GM12801 (cell line): ENCODE measurements around the gene COX6A1.

ENCODE experiments used
- CTCF ChIP-seq: IDR thresholded peaks from one replicate; pipeline ENCODE4 v1.5.1; 2011; ENCODE audit warnings: control low read depth; ENCODE audit not compliant: insufficient read length; ENCODE audit errors: extremely low read depth

COX6A1 gene

GRCh38 chr12:120472521-120472920 is 34.6 kb downstream of the COX6A1 start:
- no peak for TF ChIP-seq CTCF

DNA sequence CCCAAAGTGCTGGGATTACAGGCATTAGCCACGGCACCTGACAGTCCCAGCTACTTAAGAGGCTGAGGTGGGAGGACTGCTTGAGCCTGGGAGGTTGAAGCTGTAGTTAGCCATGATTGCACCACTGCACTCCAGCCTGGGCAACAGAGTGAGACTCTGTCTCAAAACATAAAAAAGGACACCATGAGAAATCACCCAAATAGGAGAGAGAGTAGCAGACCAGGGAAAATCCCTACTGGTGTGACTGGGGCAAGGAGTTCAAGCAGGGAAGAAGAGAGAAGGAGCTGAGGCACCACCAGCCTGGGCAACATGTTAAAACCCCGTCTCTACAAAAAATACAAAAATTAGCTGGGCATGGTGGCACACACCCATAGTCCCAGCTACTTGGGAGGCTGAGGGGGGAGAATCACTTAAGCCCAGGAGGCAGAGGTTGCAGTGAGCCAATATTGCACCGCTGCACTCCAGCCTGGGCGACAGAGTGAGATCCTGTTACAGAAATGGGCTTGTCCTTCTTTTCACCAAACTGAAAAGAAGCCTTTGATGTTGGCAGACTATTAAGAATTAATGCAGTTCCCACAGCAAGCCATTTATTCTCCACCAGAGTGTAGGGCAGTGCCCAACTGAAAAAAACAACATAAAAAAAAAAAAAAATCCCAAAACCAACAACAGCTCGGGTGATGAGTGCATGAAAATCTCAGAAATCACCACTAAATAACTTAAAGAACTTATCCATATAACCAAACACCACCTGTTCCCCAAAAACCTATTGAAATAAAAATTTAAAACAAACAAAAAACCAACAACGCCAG is 36.1 kb downstream of the COX6A1 start:
- TF ChIP-seq CTCF: no peak

DNA sequence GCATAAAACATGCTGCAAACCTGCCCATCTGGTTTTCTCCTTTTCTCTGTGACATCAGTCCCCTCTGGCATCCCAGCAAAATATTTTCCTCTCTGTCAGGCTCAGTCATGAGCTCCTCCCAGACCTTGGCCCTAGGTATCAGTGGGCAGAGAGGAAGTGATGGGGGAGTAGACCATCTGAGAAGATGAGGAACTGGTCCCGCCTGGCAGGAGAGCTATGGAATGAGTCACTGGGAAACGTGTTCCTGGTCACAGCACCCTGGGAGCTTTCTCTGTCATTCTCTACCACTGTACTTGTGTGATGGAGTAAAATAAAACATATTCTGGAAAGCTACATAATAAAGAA is 36.7 kb downstream of the COX6A1 start:
- no peak for TF ChIP-seq CTCF

- no peak for TF ChIP-seq CTCF
Observed at GRCh38 chr12:120475643-120476042, 37.7 kb downstream of the COX6A1 start.

GRCh38 chr12:120479458-120479857 is 41.5 kb downstream of the COX6A1 start:
- TF ChIP-seq CTCF: no peak

- TF ChIP-seq CTCF: no peak
Observed at GRCh38 chr12:120480211-120480610, 42.3 kb downstream of the COX6A1 start.

GRCh38 chr12:120481022-120481767 is 43.3 kb downstream of the COX6A1 start:
- no peak for TF ChIP-seq CTCF
